Uterus (tissue), 4 donors: ENCODE data around the gene PIF1. TPM values are rescaled to one million over a fixed set of nuclear protein-coding genes. Genes with fewer than 3 reads are reported as not detected.
A peak's percentile ranks its signal among the peaks of the same experiment; 100 is the strongest.

Experiments used
- DNase-seq, 2 donors: peaks; one replicate each; pipeline ENCODE4 v3.0.0-alpha.2; 2019 to 2020
- H3K27ac ChIP-seq, 2 donors: fragments of 200-600 bp; sonication (generic); 1 replicate in 1 of 2; 2 replicates in 1 of 2; pipeline ENCODE4 v1.5.1; 2016 to 2018
- H3K27me3 ChIP-seq, 2 donors: fragments of 200-600 bp; sonication (generic); one replicate each; pipeline ENCODE4 v1.5.1; 2018 to 2019; ENCODE audit warnings: control low read depth in 1 of 2
- H3K36me3 ChIP-seq, 2 donors: fragments of 200-600 bp; sonication (generic); one replicate each; pipeline ENCODE4 v1.5.1; 2019; ENCODE audit warnings: control low read depth in 1 of 2
- H3K4me1 ChIP-seq, 2 donors: fragments of 200-600 bp; sonication (generic); one replicate each; pipeline ENCODE4 v1.5.1; 2018 to 2019; ENCODE audit warnings: control low read depth in 1 of 2
- H3K4me3 ChIP-seq, 2 donors: fragments of 200-600 bp; sonication (generic); 1 replicate in 1 of 2; 2 replicates in 1 of 2; pipeline ENCODE4 v1.5.1; 2018 to 2019; ENCODE audit warnings: mild to moderate bottlenecking in 1 of 2
- H3K9me3 ChIP-seq, 2 donors: fragments of 200-600 bp; sonication (generic); one replicate each; pipeline ENCODE4 v1.5.1; 2019; ENCODE audit warnings: control low read depth in 1 of 2
- POLR2A ChIP-seq, 2 donors: fragments of 450-650 bp; IDR thresholded peaks; one replicate each; pipeline ENCODE4 v1.6.1; 2016; ENCODE audit warnings: antibody characterized with exemption in 2 of 2, mild to moderate bottlenecking in 1 of 2, moderate library complexity in 1 of 2
- intact Hi-C: fragments of 100-400 bp; cut with DNase I; formaldehyde crosslinking; loops from one replicate; pipeline ENCODE4 v1.15.1; 2023; ENCODE audit warnings: low total_unique reads
- total RNA-seq, 4 donors: library from RNA; depleted of rRNA in 3 of 4; stranded (reverse); fragments of >200 nt in 3 of 4; gene quantifications; one replicate each; pipeline versions ENCODE4 v1.1.0 to v1.2.4, GENCODE V29; 2014 to 2023
- TF ChIP-seq, protein P1 (sequence below), 4 experiments: fragments of 200-600 bp in 2 of 4; fragments of 450-650 bp in 2 of 4; sonication (generic) in 2 of 4; IDR thresholded peaks; one replicate each; pipeline ENCODE4 v1.5.1; 2016 to 2019; ENCODE audit warnings: antibody characterized with exemption in 4 of 4, mild to moderate bottlenecking in 2 of 4, moderate library complexity in 1 of 4
- donor health status: DM: yes; HTN: yes; CAD: no.

The PIF1 gene
- total RNA-seq, 4 donors from 2014 or later: 0.24 to 5.5 (median 0.29) TPM; not detected in 1

DNA sequence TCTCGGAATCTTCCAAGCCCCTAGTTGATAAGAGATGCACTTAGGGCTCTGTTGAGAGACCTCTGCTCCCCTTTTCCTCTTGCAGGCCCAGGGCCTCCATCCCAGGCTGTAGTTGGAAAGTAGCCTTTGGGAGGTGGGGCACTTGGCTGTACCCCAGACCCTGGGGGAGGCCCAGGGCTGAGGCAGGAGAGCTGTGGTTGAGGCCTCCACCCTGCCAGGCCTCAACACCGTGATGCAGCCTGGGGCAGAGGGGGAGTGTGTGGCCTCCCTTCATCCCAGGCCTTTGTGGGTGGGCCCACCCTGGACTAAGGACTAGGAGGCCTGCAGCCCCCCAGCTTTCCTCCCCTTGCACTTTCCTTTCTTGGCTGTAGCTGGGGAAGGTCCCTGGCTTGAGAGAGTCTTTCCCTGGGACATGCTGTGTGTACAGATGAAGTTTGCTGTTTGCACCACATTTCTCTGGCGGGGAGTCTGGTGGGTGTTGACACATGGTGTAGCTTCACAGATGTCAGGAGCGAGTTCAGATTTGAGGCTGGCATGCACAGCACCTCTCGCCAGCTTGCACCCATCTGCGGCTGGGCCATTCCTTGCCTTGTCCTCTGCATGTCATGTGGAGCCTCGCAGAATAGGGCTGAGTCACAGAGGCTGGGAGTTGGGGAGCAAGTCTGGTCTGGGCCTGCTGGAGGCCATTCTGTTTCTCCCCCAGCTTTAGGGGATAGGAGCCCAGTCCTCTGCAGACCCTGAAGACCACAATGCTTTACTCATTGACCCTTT is 29.9 kb upstream of the PIF1 start:
- Histone ChIP-seq H3K36me3 (no peaks in the 10 kb centered on the region), H3K27me3 (no peaks in the 10 kb centered on the region), H3K9me3 (no peaks in the 10 kb centered on the region), H3K27ac (peak overlapping the region; percentile 72 to 80), H3K4me3 (no peak overlapping the region), H3K4me1 (peaks cover 18 to 29% of the 10 kb centered on the region in 2 donors)
- intact Hi-C loops: no loop called here
- TF ChIP-seq POLR2A (IDR thresholded peaks at IDR 0.05): no peak
- TF ChIP-seq, protein P1, sequence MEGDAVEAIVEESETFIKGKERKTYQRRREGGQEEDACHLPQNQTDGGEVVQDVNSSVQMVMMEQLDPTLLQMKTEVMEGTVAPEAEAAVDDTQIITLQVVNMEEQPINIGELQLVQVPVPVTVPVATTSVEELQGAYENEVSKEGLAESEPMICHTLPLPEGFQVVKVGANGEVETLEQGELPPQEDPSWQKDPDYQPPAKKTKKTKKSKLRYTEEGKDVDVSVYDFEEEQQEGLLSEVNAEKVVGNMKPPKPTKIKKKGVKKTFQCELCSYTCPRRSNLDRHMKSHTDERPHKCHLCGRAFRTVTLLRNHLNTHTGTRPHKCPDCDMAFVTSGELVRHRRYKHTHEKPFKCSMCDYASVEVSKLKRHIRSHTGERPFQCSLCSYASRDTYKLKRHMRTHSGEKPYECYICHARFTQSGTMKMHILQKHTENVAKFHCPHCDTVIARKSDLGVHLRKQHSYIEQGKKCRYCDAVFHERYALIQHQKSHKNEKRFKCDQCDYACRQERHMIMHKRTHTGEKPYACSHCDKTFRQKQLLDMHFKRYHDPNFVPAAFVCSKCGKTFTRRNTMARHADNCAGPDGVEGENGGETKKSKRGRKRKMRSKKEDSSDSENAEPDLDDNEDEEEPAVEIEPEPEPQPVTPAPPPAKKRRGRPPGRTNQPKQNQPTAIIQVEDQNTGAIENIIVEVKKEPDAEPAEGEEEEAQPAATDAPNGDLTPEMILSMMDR (IDR thresholded peaks at IDR 0.05): no peak
- DNase-seq: no peak

DNA sequence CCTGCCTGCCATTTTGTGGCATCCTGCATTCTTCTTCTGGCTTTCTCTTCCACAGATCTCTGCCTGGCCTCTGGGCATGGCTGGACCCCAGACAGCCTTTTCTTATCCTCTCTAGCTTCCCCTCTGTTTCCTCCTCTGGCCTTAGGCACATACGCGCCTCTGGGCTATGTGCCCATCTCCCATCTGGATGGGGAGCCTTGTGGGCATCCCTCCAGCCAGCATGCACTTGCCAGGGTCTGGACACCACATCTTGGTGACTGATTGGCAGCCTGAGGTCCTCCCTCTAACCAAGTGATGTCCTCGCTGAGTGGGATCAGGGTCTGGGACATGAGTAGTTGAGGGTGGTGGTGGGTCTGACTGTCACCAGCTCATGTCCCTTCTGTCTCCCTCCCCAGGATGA is 29.1 kb upstream of the PIF1 start:
- H3K27ac ChIP-seq: peak overlapping the region; percentile 40 to 48

DNA sequence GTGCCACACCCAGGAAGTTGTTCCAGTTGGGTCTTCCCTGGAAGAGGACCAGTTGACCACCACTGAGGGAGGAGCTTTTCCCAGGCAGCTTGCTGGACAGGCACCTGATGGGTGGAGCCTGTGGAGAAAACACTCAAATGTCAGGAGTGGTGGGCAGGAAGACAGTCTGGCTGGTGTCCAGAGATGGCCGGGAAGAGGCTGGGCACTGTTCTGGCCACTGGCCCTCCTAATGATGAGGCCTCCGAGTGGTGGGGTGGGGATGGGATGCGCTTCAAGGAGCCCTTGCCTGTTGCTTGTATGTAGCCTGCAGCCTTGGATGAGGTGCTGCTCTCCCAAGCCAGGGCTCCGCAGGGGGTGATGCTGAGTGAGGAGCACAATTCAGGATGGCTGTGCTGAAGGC is 28.6 kb upstream of the PIF1 start:
- H3K27me3 ChIP-seq: no peaks in the 10 kb centered on the region
- no peaks in the 10 kb centered on the region for H3K36me3 ChIP-seq
- no peak overlapping the region for H3K4me3 ChIP-seq
- H3K27ac ChIP-seq: peak overlapping the region; percentile 40 to 48
- TF ChIP-seq, protein P1 (IDR thresholded peaks at IDR 0.05): no peak
- no peak for TF ChIP-seq POLR2A (IDR thresholded peaks at IDR 0.05)
- DNase-seq: peak in 1 of 2 donors; percentile 43
- peaks cover 18 to 29% of the 10 kb centered on the region in 2 donors for H3K4me1 ChIP-seq
- no peaks in the 10 kb centered on the region for H3K9me3 ChIP-seq
- intact Hi-C loops: no loop called here

More for the DNA sequence above, 29.1 kb upstream of the PIF1 start:
- TF ChIP-seq, protein P1 (IDR thresholded peaks at IDR 0.05): no peak
- TF ChIP-seq POLR2A (IDR thresholded peaks at IDR 0.05): no peak
- intact Hi-C loops: no loop called here
- no peak for DNase-seq
- no peaks in the 10 kb centered on the region for H3K9me3 ChIP-seq
- H3K27me3 ChIP-seq: no peaks in the 10 kb centered on the region
- peaks cover 18 to 29% of the 10 kb centered on the region in 2 donors for H3K4me1 ChIP-seq
- no peak overlapping the region for H3K4me3 ChIP-seq
- H3K36me3 ChIP-seq: no peaks in the 10 kb centered on the region

DNA sequence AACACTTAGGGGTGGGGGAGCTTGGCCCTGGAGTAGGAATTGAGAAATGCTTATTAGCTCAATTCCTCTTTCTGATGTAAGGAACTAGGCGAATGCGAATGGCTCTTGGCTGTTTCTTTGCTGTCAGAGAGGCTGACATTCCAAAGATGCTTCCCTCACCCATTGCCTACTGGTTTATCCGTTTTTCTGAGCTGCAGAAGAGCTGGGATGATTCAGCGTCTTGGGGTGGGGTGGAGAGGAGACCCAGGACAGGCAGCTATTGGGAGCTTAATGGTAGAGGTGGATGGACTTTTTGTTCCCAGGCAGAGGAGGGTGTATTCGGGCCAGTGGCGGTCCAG is 26.0 kb upstream of the PIF1 start:
- intact Hi-C loops: no loop called here

More for the DNA sequence above, 26.0 kb upstream of the PIF1 start:
- Histone ChIP-seq H3K4me3 (no peak overlapping the region), H3K36me3 (no peaks in the 10 kb centered on the region), H3K4me1 (peaks cover 6 to 15% of the 10 kb centered on the region in 2 donors), H3K27me3 (no peaks in the 10 kb centered on the region), H3K9me3 (no peaks in the 10 kb centered on the region), H3K27ac (peak overlapping the region; percentile 55 to 62)
- peak; percentile 47 to 62 for DNase-seq
- TF ChIP-seq POLR2A (IDR thresholded peaks at IDR 0.05): peak in 1 of 2 donors; percentile 30
- TF ChIP-seq, protein P1 (IDR thresholded peaks at IDR 0.05): no peak
